ENCODE results near the gene BHLHA15. TPM values are rescaled to one million over a fixed set of nuclear protein-coding genes. Genes with fewer than 3 reads are reported as not detected.

The BHLHA15 gene
- total RNA-seq, 1 experiment from 2014 or later = not detected

- no peak for DNase-seq (ENCODE audit: low read depth, low spot score)
- in situ Hi-C loops (cut with HindIII; ENCODE audit: low pct_unique_long_range_greater_than_20kb, low sequenced_read_pairs) = no loop called here
Measured at GRCh38 chr7:98203261-98203963, 7.8 kb upstream of the BHLHA15 start.

- in situ Hi-C loops (cut with HindIII; ENCODE audit: low pct_unique_long_range_greater_than_20kb, low sequenced_read_pairs) = no loop called here
- no peak for DNase-seq (ENCODE audit: low read depth, low spot score)
Measured at GRCh38 chr7:98203964-98204605, 7.2 kb upstream of the BHLHA15 start.

GRCh38 chr7:98204670-98205069, 6.6 kb upstream of the BHLHA15 start:
- in situ Hi-C loops (cut with HindIII; ENCODE audit: low pct_unique_long_range_greater_than_20kb, low sequenced_read_pairs) = no loop called here
- no peak for DNase-seq (ENCODE audit: low read depth, low spot score)

- in situ Hi-C loops (cut with HindIII; ENCODE audit: low pct_unique_long_range_greater_than_20kb, low sequenced_read_pairs) = no loop called here
- no peak for DNase-seq (ENCODE audit: low read depth, low spot score)
Measured at GRCh38 chr7:98205162-98205845, 5.9 kb upstream of the BHLHA15 start.

GRCh38 chr7:98206451-98207330, 4.5 kb upstream of the BHLHA15 start:
- in situ Hi-C loops (cut with HindIII; ENCODE audit: low pct_unique_long_range_greater_than_20kb, low sequenced_read_pairs) = no loop called here
- DNase-seq (ENCODE audit: low read depth, low spot score) = no peak

- DNase-seq (ENCODE audit: low read depth, low spot score) = no peak
- in situ Hi-C loops (cut with HindIII; ENCODE audit: low pct_unique_long_range_greater_than_20kb, low sequenced_read_pairs) = no loop called here
Measured at GRCh38 chr7:98209166-98209920, 1.9 kb upstream of the BHLHA15 start.

- DNase-seq (ENCODE audit: low read depth, low spot score) = no peak
- in situ Hi-C loops (cut with HindIII; ENCODE audit: low pct_unique_long_range_greater_than_20kb, low sequenced_read_pairs) = no loop called here
Measured at GRCh38 chr7:98210513-98211220, 572 bp upstream of the BHLHA15 start.

GRCh38 chr7:98211676-98212531, 665 bp downstream of the BHLHA15 start:
- DNase-seq (ENCODE audit: low read depth, low spot score) = no peak
- in situ Hi-C loops (cut with HindIII; ENCODE audit: low pct_unique_long_range_greater_than_20kb, low sequenced_read_pairs) = no loop called here

- in situ Hi-C loops (cut with HindIII; ENCODE audit: low pct_unique_long_range_greater_than_20kb, low sequenced_read_pairs) = no loop called here
Measured at GRCh38 chr7:98212532-98213041, 1.3 kb downstream of the BHLHA15 start.

GRCh38 chr7:98213296-98213887, 2.2 kb downstream of the BHLHA15 start:
- in situ Hi-C loops (cut with HindIII; ENCODE audit: low pct_unique_long_range_greater_than_20kb, low sequenced_read_pairs) = no loop called here

More at GRCh38 chr7:98212532-98213041, 1.3 kb downstream of the BHLHA15 start:
- DNase-seq (ENCODE audit: low read depth, low spot score) = no peak

GRCh38 chr7:98213888-98214810, 2.9 kb downstream of the BHLHA15 start:
- in situ Hi-C loops (cut with HindIII; ENCODE audit: low pct_unique_long_range_greater_than_20kb, low sequenced_read_pairs) = no loop called here
- no peak for DNase-seq (ENCODE audit: low read depth, low spot score)

More at GRCh38 chr7:98213296-98213887, 2.2 kb downstream of the BHLHA15 start:
- no peak for DNase-seq (ENCODE audit: low read depth, low spot score)

- in situ Hi-C loops (cut with HindIII; ENCODE audit: low pct_unique_long_range_greater_than_20kb, low sequenced_read_pairs) = no loop called here
- DNase-seq (ENCODE audit: low read depth, low spot score) = no peak
Measured at GRCh38 chr7:98214811-98215321, 3.6 kb downstream of the BHLHA15 start.

GRCh38 chr7:98215561-98216495, 4.6 kb downstream of the BHLHA15 start:
- in situ Hi-C loops (cut with HindIII; ENCODE audit: low pct_unique_long_range_greater_than_20kb, low sequenced_read_pairs) = no loop called here

More at GRCh38 chr7:98215561-98216495, 4.6 kb downstream of the BHLHA15 start:
- DNase-seq (ENCODE audit: low read depth, low spot score) = no peak

Measured in SK-MEL-5 (cell line).